ENCODE measurements around the gene HPSE2. TPM values are rescaled to one million over a fixed set of nuclear protein-coding genes. Genes with fewer than 3 reads are reported as not detected.

HPSE2 gene
- polyA plus RNA-seq, 2 of the 4 experiments (the other 2 are of a cell fraction): not detected

- no peak for DNase-seq (ENCODE audit: low read depth in 1 of 2, low spot score in 1 of 2)
- Histone ChIP-seq H3K4me2 (no peak overlapping the region), H3K4me3 (no peak overlapping the region), H3K4me1 (no peaks in the 10 kb centered on the region), H3K27ac (no peak overlapping the region), H3K9me3 (no peaks in the 10 kb centered on the region)
- 5% methylated on average over 3 of the region's 3 CpGs for WGBS (ENCODE audit: missing lambda C conversion rate)
- ChIA-PET CTCF (no interaction called here), POLR2A (no interaction called here)
- FAIRE-seq: no peak
- ATAC-seq: no peak
- TF ChIP-seq RFX5 (IDR thresholded peaks at IDR 0.05): no peak
- no peak for TF ChIP-seq HOXA7 (CRISPR knock-in tag; IDR thresholded peaks at IDR 0.05)
- no peak for TF ChIP-seq CHD2 (IDR thresholded peaks at IDR 0.05; ENCODE audit: low read length, partially characterized antibody)
- no peak for TF ChIP-seq NFE2L2 (conservative IDR thresholded peaks at IDR 0.05; ENCODE audit: low read length)
- TF ChIP-seq KDM1A (IDR thresholded peaks at IDR 0.05; ENCODE audit: low read depth): no peak
These were observed 421.2 kb downstream of the HPSE2 start for GRCh38 chr10:98814470-98814869.

GRCh38 chr10:98808282-98808892 lies 427.3 kb downstream of the HPSE2 start:
- DNase-seq (ENCODE audit: low read depth in 1 of 2, low spot score in 1 of 2) (no peak), ATAC-seq (no peak), FAIRE-seq (no peak)
- no peaks in the 10 kb centered on the region for H3K4me1 ChIP-seq
- H3K4me2 ChIP-seq: no peak overlapping the region
- no peak overlapping the region for H3K4me3 ChIP-seq
- CTCF ChIA-PET: interaction anchor here (0.9 kb wide), 1 partner anchor 341 kb away, joined by 3 read pairs; no protein-coding TSS in a partner anchor
- H3K27ac ChIP-seq: no peak overlapping the region
- H3K9me3 ChIP-seq: no peaks in the 10 kb centered on the region
- POLR2A ChIA-PET: no interaction called here
- no peak for TF ChIP-seq TP53 (CRISPR knock-in tag; IDR thresholded peaks at IDR 0.05)
- no peak for TF ChIP-seq E2F6 (IDR thresholded peaks at IDR 0.05; ENCODE audit: borderline replicate concordance, low read depth)
- TF ChIP-seq MYC (IDR thresholded peaks at IDR 0.05; ENCODE audit: borderline replicate concordance, low read length): no peak
- no peak for TF ChIP-seq PBX3 (IDR thresholded peaks at IDR 0.05)
- TF ChIP-seq CHD2 (IDR thresholded peaks at IDR 0.05; ENCODE audit: low read length, partially characterized antibody): no peak
- TF ChIP-seq RCOR1 (IDR thresholded peaks at IDR 0.05; ENCODE audit: low read depth, low read length): no peak
- no peak for TF ChIP-seq EP300 (IDR thresholded peaks at IDR 0.05)
- no peak for TF ChIP-seq NR3C1 (IDR thresholded peaks at IDR 0.05)
- TF ChIP-seq CBX2 (IDR thresholded peaks at IDR 0.05; ENCODE audit: borderline replicate concordance, low read depth): no peak
- no peak for TF ChIP-seq GATA3 (IDR thresholded peaks at IDR 0.05; ENCODE audit: borderline replicate concordance)
- no peak for TF ChIP-seq TFCP2L1 (CRISPR knock-in tag; IDR thresholded peaks at IDR 0.05)
- no peak for TF ChIP-seq POLR2AphosphoS2 (conservative IDR thresholded peaks at IDR 0.05; ENCODE audit: low read length)
- WGBS (ENCODE audit: missing lambda C conversion rate): 0% methylated on average over 2 of the region's 2 CpGs

GRCh38 chr10:98800263-98800662 lies 435.4 kb downstream of the HPSE2 start:
- H3K4me2 ChIP-seq: no peak overlapping the region
- FAIRE-seq (no peak), ATAC-seq (no peak), DNase-seq (ENCODE audit: low read depth in 1 of 2, low spot score in 1 of 2) (no peak)
- H3K27ac ChIP-seq: no peak overlapping the region
- POLR2A ChIA-PET: no interaction called here
- H3K4me3 ChIP-seq: no peak overlapping the region
- no peaks in the 10 kb centered on the region for H3K9me3 ChIP-seq
- TF ChIP-seq ZFP36 (IDR thresholded peaks at IDR 0.05; ENCODE audit: borderline replicate concordance, partially characterized antibody) (no peak), HES2 (IDR thresholded peaks at IDR 0.05) (no peak), EHMT2 (IDR thresholded peaks at IDR 0.05; ENCODE audit: low read depth) (no peak), HEYL (CRISPR knock-in tag; IDR thresholded peaks at IDR 0.05) (no peak), CBX8 (IDR thresholded peaks at IDR 0.05) (no peak), MAX (IDR thresholded peaks at IDR 0.05) (no peak), EP300 (IDR thresholded peaks at IDR 0.05) (no peak)
- CTCF ChIA-PET: no interaction called here
- no peaks in the 10 kb centered on the region for H3K4me1 ChIP-seq

All from A549 (cell line).